GM10266 (cell line): ENCODE measurements around the gene SGIP1.

ENCODE experiments used
- DNase-seq: peaks from one replicate; pipeline ENCODE4 v3.0.0; 2012; ENCODE audit errors: extremely low spot score
- TF ChIP-seq, protein P1 (sequence below): IDR thresholded peaks from 2 replicates; pipeline ENCODE4 v1.5.1; 2012; ENCODE audit warnings: mild to moderate bottlenecking, low read depth; ENCODE audit not compliant: control insufficient read depth, insufficient read depth; ENCODE audit errors: missing control alignments

Gene SGIP1

DNA sequence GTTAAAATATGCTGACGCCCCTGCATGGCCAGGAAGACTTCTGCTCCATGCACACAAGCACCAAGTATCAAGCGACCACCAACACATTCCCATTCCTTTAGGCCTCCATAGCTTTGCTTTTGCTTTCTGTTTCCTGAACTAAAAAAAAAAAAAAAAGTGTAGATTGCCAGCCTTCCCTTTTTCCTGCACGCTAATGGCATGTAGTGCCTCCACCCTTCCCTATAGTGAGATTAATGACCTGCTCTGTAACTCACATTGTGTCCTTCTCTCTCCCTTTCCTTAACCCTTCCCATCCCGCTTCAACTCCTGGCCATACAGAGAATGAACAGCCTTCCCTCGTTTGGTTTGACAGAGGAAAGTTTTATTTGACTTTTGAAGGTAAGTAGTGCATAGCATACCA, 161.2 kb downstream of the SGIP1 start:
- no peak for DNase-seq
- TF ChIP-seq, protein P1, sequence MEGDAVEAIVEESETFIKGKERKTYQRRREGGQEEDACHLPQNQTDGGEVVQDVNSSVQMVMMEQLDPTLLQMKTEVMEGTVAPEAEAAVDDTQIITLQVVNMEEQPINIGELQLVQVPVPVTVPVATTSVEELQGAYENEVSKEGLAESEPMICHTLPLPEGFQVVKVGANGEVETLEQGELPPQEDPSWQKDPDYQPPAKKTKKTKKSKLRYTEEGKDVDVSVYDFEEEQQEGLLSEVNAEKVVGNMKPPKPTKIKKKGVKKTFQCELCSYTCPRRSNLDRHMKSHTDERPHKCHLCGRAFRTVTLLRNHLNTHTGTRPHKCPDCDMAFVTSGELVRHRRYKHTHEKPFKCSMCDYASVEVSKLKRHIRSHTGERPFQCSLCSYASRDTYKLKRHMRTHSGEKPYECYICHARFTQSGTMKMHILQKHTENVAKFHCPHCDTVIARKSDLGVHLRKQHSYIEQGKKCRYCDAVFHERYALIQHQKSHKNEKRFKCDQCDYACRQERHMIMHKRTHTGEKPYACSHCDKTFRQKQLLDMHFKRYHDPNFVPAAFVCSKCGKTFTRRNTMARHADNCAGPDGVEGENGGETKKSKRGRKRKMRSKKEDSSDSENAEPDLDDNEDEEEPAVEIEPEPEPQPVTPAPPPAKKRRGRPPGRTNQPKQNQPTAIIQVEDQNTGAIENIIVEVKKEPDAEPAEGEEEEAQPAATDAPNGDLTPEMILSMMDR, result no peak

- TF ChIP-seq, protein P1, result no peak
- DNase-seq, result no peak
Measured at GRCh38 chr1:66696771-66697170, 162.8 kb downstream of the SGIP1 start.

DNA sequence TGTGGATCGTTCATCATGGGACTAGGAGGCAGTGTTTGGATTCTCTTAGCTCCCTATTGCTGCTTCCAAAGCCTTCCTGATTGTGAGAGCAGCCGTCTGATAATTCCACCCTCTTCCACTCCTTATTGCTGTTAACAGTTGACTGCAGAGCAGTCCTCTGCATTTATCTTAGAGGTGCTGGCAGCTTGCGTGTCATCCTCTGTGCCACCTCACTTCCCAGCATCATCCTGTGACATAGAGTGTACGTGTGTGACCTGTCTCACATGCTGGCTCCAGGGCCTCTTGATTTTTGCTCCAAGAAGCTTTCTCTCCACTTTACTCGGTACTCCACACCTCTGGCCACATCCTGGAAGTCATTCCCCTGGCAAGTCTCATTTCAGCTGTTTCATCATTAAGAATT, 165.3 kb downstream of the SGIP1 start:
- DNase-seq, result no peak

GRCh38 chr1:66704177-66704875, 170.4 kb downstream of the SGIP1 start:
- DNase-seq, result no peak
- TF ChIP-seq, protein P1, result no peak

More for the DNA sequence above, 165.3 kb downstream of the SGIP1 start:
- TF ChIP-seq, protein P1, result no peak

- TF ChIP-seq, protein P1, result no peak
- DNase-seq, result no peak
Measured at GRCh38 chr1:66705110-66705509, 171.2 kb downstream of the SGIP1 start.

GRCh38 chr1:66711420-66711819, 177.5 kb downstream of the SGIP1 start:
- DNase-seq, result no peak
- TF ChIP-seq, protein P1, result no peak

DNA sequence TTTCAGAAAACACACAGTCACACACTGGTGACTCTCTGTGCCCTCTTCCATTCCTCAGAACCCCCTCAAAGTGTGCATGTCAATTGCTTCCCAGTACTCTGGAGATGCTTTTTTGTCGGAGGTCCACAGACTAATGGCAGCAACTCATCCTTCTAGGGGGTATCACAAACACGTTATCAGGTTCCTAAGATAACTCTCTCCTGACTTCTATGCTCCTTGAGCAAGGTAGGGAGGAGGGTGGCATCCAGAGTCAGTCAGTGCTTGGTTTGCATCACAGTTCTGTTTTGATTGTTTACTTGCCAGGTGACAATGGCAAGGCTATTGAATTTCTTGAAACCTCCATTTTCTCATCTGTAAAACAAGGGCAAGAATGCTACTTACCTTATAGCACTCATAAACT, 178.9 kb downstream of the SGIP1 start:
- DNase-seq, result no peak
- TF ChIP-seq, protein P1, result no peak
